Transverse colon (tissue), 4 donors: ENCODE measurements around the gene GPR17. TPM values are rescaled to one million over a fixed set of nuclear protein-coding genes. Genes with fewer than 3 reads are reported as not detected.

Experiments used
- DNase-seq: peaks from one replicate; pipeline ENCODE4 v3.0.0-alpha.2; 2019
- H3K27ac ChIP-seq, 4 donors: fragments of 200-600 bp; sonication (generic); 2 replicates each; pipeline ENCODE4 v1.5.1; 2016 to 2018; ENCODE audit warnings: inconsistent platforms in 4 of 4
- H3K27me3 ChIP-seq: fragments of 200-600 bp; sonication (generic); 2 replicates; pipeline ENCODE4 v1.5.1; 2017; ENCODE audit warnings: inconsistent platforms
- H3K36me3 ChIP-seq, 4 donors: fragments of 200-600 bp; sonication (generic); 2 replicates each; pipeline ENCODE4 v1.5.1; 2017 to 2019; ENCODE audit warnings: inconsistent platforms in 4 of 4
- H3K4me1 ChIP-seq, 4 donors: fragments of 200-600 bp; sonication (generic); 2 replicates each; pipeline ENCODE4 v1.5.1; 2017 to 2020; ENCODE audit warnings: inconsistent platforms in 4 of 4
- H3K4me3 ChIP-seq, 4 donors: fragments of 200-600 bp; sonication (generic); 1 replicate in 1 of 4; 2 replicates in 3 of 4; pipeline versions ENCODE4 v1.5.1 to v1.6.1; 2017 to 2019; ENCODE audit warnings: inconsistent platforms in 4 of 4
- H3K9me3 ChIP-seq, 2 donors: fragments of 200-600 bp; sonication (generic); 2 replicates each; pipeline ENCODE4 v1.5.1; 2017 to 2019; ENCODE audit warnings: inconsistent platforms in 2 of 2
- EP300 ChIP-seq: sonication (generic); formaldehyde crosslinking; IDR thresholded peaks from one replicate; pipeline ENCODE4 v1.6.1; 2017; ENCODE audit warnings: antibody characterized with exemption, low read depth
- POLR2A ChIP-seq: fragments of 450-650 bp; IDR thresholded peaks from one replicate; pipeline ENCODE4 v1.6.1; 2016; ENCODE audit warnings: antibody characterized with exemption, mild to moderate bottlenecking, moderate library complexity
- POLR2AphosphoS5 ChIP-seq, 3 donors: sonication (generic); formaldehyde crosslinking; IDR thresholded peaks; one replicate each; pipeline ENCODE4 v1.6.1; 2016; ENCODE audit warnings: antibody characterized with exemption in 3 of 3
- WGBS, 2 donors: methylation state at CpG; one replicate each; pipeline ENCODE4 v1.1.5; 2018; ENCODE audit warnings: low coverage in 1 of 2; 5-methylcytosine and 5-hydroxymethylcytosine counted together
- in situ Hi-C, 4 donors: fragments of 200-750 bp; cut with MboI; loops; one replicate each; pipeline versions ENCODE4 v1.15.0 to v1.15.1; 2017; ENCODE audit warnings: low sequenced_read_pairs in 3 of 4, low pct_ligation_motif_present in 1 of 4, low pct_unique_long_range_greater_than_20kb in 1 of 4
- intact Hi-C: fragments of 100-400 bp; cut with DNase I; formaldehyde crosslinking; loops from one replicate; pipeline ENCODE4 v1.15.1; 2023; ENCODE audit warnings: low total_unique reads
- total RNA-seq, 4 donors: library from RNA; depleted of rRNA; stranded (reverse); fragments of >200 nt; gene quantifications; one replicate each; pipeline ENCODE4 v1.1.0, GENCODE V29; 2016
- TF ChIP-seq, protein P1 (sequence below), 5 experiments: fragments of 200-600 bp in 3 of 5; fragments of 450-650 bp in 2 of 5; sonication (generic) in 3 of 5; IDR thresholded peaks; 1 replicate in 2 of 5; 2 replicates in 3 of 5; pipeline ENCODE4 v1.5.1; 2016 to 2017; ENCODE audit warnings: antibody characterized with exemption in 5 of 5, inconsistent platforms in 3 of 5, mild to moderate bottlenecking in 2 of 5, moderate library complexity in 1 of 5

Gene GPR17
- total RNA-seq, 4 donors from 2014 or later, result 0.14 TPM; not detected in 3

DNA sequence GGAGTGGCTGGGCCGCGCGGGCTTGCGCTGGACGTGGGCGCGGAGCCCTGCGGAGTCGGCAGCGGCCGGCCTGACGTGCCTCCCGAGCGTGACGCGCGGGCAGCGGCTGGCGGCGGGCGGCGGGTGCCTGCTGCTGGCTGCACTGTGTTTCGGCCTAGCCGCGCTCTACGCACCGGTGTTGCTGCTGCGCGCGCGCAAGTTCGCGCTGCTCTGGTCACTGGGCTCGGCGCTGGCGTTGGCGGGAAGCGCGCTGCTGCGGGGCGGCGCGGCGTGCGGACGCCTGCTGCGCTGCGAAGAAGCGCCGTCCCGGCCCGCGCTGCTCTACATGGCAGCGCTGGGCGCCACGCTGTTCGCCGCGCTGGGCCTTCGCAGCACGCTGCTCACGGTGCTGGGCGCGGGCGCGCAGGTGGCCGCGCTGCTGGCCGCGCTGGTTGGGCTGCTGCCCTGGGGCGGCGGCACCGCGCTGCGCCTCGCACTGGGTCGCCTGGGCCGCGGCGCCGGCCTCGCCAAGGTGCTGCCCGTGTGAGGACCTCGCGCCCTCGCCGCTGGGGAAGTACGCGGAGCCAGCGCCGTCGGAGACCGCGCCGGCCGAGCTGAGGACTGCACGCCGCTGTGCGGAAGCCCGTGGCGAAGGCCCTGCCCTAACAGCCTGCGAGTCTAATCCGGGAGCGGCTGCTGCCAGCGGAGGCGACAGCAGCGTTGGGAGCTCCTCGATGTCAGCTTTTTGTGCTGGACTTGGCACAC, 55.9 kb downstream of the GPR17 start:
- H3K9me3 ChIP-seq, result no peaks in the 10 kb centered on the region
- WGBS, 2 donors, result 1% methylated on average over 57 of the region's 108 CpGs; no CpG with 5 or more reads in 1 of the 2 donors
- TF ChIP-seq POLR2A (peak; percentile 66), EP300 (no peak), POLR2AphosphoS5 (IDR thresholded peaks at IDR 0.05) (peak in 2 of 3 donors; percentile 83 to 87)
- TF ChIP-seq, protein P1, sequence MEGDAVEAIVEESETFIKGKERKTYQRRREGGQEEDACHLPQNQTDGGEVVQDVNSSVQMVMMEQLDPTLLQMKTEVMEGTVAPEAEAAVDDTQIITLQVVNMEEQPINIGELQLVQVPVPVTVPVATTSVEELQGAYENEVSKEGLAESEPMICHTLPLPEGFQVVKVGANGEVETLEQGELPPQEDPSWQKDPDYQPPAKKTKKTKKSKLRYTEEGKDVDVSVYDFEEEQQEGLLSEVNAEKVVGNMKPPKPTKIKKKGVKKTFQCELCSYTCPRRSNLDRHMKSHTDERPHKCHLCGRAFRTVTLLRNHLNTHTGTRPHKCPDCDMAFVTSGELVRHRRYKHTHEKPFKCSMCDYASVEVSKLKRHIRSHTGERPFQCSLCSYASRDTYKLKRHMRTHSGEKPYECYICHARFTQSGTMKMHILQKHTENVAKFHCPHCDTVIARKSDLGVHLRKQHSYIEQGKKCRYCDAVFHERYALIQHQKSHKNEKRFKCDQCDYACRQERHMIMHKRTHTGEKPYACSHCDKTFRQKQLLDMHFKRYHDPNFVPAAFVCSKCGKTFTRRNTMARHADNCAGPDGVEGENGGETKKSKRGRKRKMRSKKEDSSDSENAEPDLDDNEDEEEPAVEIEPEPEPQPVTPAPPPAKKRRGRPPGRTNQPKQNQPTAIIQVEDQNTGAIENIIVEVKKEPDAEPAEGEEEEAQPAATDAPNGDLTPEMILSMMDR (IDR thresholded peaks at IDR 0.05), result peak; percentile 29 to 47 (median 36)
- H3K27ac ChIP-seq, result peak overlapping the region; percentile 93 to 99 (median 96)
- H3K27me3 ChIP-seq, result no peaks in the 10 kb centered on the region
- peak overlapping the region; percentile 55 to 89 (median 67) for H3K4me3 ChIP-seq
- in situ Hi-C loops, result no loop called here
- H3K36me3 ChIP-seq, result peaks cover 0 to 8% (median 3%) of the 10 kb centered on the region in 4 donors
- intact Hi-C loops, result loop anchor here (1.0 kb wide), 1 partner anchor 62 kb away; no protein-coding TSS in a partner anchor
- H3K4me1 ChIP-seq, result peaks cover 11 to 35% (median 20%) of the 10 kb centered on the region in 4 donors
- DNase-seq, result peak; percentile 85

Other genes with a start within 250 kb of the GPR17 start
- gene PROC, start 227.7 kb upstream of the GPR17 start, total RNA-seq, result 1 to 10 TPM in 2 of 4 donors, not detected in 2; 2.9 to 3.0 TPM
- gene IWS1, start 119.7 kb upstream of the GPR17 start, total RNA-seq, result 100 to 1,000 TPM in 1 of 4 donors, 10 to 100 TPM in 3; 27.3 to 139 (median 45.4) TPM
- gene MYO7B, start 110.5 kb upstream of the GPR17 start, total RNA-seq, result 100 to 1,000 TPM; 242 to 637 (median 280) TPM
- gene LIMS2, start 29.4 kb downstream of the GPR17 start, total RNA-seq, result 100 to 1,000 TPM in 2 of 4 donors, 10 to 100 TPM in 2; 34.5 to 198 (median 91.3) TPM
- gene SFT2D3, start 55.3 kb downstream of the GPR17 start, total RNA-seq, result 10 to 100 TPM in 1 of 4 donors, 1 to 10 TPM in 3; 6.8 to 13.7 (median 8.3) TPM
- 10 to 100 TPM; 35.2 to 48.0 (median 36.6) TPM for gene WDR33, start 165.0 kb downstream of the GPR17 start, total RNA-seq
- gene POLR2D, start 212.0 kb downstream of the GPR17 start, total RNA-seq, result 10 to 100 TPM in 3 of 4 donors, 1 to 10 TPM in 1; 7.6 to 21.9 (median 11.6) TPM
- gene AMMECR1L, start 239.8 kb downstream of the GPR17 start, total RNA-seq, result 10 to 100 TPM in 3 of 4 donors, 1 to 10 TPM in 1; 6.6 to 18.3 (median 12.9) TPM